HepG2 (cell line): Measurements from ENCODE around the gene WEE1. TPM values are rescaled to one million over a fixed set of nuclear protein-coding genes. Genes with fewer than 3 reads are reported as not detected.

Experiments
- GPN1 ChIP-seq: sonication (generic); formaldehyde crosslinking; IDR thresholded peaks from 2 replicates; pipeline ENCODE4 v1.5.1; 2020; ENCODE audit warnings: missing genetic modification reagents, borderline replicate concordance
- KLF16 ChIP-seq, 2 experiments: sonication (generic) in 1 of 2; formaldehyde crosslinking in 1 of 2; IDR thresholded peaks; 2 replicates each; pipeline versions ENCODE4 v1.6.1 to v1.8.0; 2016 to 2023; ENCODE audit warnings: missing genetic modification reagents in 2 of 2, missing compliant biosample characterization in 1 of 2
- LCORL ChIP-seq, 2 experiments: fragments of 450-650 bp in 1 of 2; sonication (generic) in 1 of 2; formaldehyde crosslinking in 1 of 2; IDR thresholded peaks; 2 replicates each; pipeline versions ENCODE4 v1.5.0 to v1.6.1; 2017 to 2020; ENCODE audit warnings: antibody characterized with exemption in 1 of 2, missing genetic modification reagents in 1 of 2
- PRMT3 ChIP-seq: sonication (generic); formaldehyde crosslinking; IDR thresholded peaks from 2 replicates; pipeline ENCODE4 v1.8.1; 2022; ENCODE audit warnings: low read depth, mild to moderate bottlenecking, moderate library complexity, missing genetic modification reagents, borderline replicate concordance
- TBX3 ChIP-seq: fragments of 450-650 bp; IDR thresholded peaks from 2 replicates; pipeline ENCODE4 v1.6.1; 2017; ENCODE audit warnings: antibody characterized with exemption, mild to moderate bottlenecking, inconsistent platforms, borderline replicate concordance
- TOPORS ChIP-seq: sonication (generic); formaldehyde crosslinking; IDR thresholded peaks from 2 replicates; pipeline ENCODE4 v1.8.0; 2023; ENCODE audit warnings: mild to moderate bottlenecking, missing genetic modification reagents
- ZNF121 ChIP-seq: sonication (generic); formaldehyde crosslinking; IDR thresholded peaks from 2 replicates; pipeline ENCODE4 v1.5.0; 2020; ENCODE audit warnings: mild to moderate bottlenecking, missing genetic modification reagents
- ZNF557 ChIP-seq: sonication (generic); formaldehyde crosslinking; IDR thresholded peaks from 2 replicates; pipeline ENCODE4 v1.4.0; 2020; ENCODE audit warnings: missing genetic modification reagents
- ZSCAN31 ChIP-seq: sonication (generic); formaldehyde crosslinking; IDR thresholded peaks from 2 replicates; pipeline ENCODE4 v1.5.0; 2020; ENCODE audit warnings: low read depth, mild to moderate bottlenecking, missing genetic modification reagents
- polyA plus RNA-seq, 8 experiments: library from polyadenylated mRNA; depleted of rRNA in 3 of 8; stranded (reverse) in 7 of 8; unstranded in 1 of 8; fragments of >200 nt; fragmentation: Illumina TruSeq in 4 of 8; extraction: Trizol in 4 of 8; gene quantifications; 2 replicates each; pipeline versions ENCODE4 v1.2.1 to v1.2.3, GENCODE V29; 2011 to 2016; ENCODE audit warnings: low read depth in 4 of 8, missing spikeins in 1 of 8, mixed read lengths in 1 of 8; ENCODE audit not compliant: insufficient read depth in 1 of 8
- total RNA-seq, 5 experiments: library from RNA; depleted of rRNA; stranded (reverse); fragments of >200 nt; fragmentation: Illumina TruSeq; extraction: Trizol; gene quantifications; 2 replicates each; pipeline ENCODE4 v1.2.3, GENCODE V29; 2016; ENCODE audit warnings: low read depth in 1 of 5
- TF ChIP-seq, protein P1 (sequence below): sonication (generic); formaldehyde crosslinking; IDR thresholded peaks from 2 replicates; pipeline ENCODE4 v1.4.0; 2020; ENCODE audit warnings: missing genetic modification reagents, borderline replicate concordance
- TF ChIP-seq, protein P2 (sequence below): sonication (generic); formaldehyde crosslinking; IDR thresholded peaks from 2 replicates; pipeline ENCODE4 v1.8.0; 2022; ENCODE audit warnings: missing genetic modification reagents, mild to moderate bottlenecking, borderline replicate concordance
- TF ChIP-seq, protein P3 (sequence below): sonication (generic); formaldehyde crosslinking; IDR thresholded peaks from 2 replicates; pipeline ENCODE4 v1.4.0; 2020; ENCODE audit warnings: missing genetic modification reagents; ENCODE audit errors: not compliant biosample characterization
- TF ChIP-seq, protein P4 (sequence below): sonication (generic); formaldehyde crosslinking; IDR thresholded peaks from 2 replicates; pipeline ENCODE4; 2020; ENCODE audit warnings: missing genetic modification reagents, mild to moderate bottlenecking, borderline replicate concordance
- TF ChIP-seq, protein P5 (sequence below): sonication (generic); formaldehyde crosslinking; IDR thresholded peaks from 2 replicates; pipeline ENCODE4 v1.5.1; 2020; ENCODE audit warnings: mild to moderate bottlenecking, missing genetic modification reagents, moderate library complexity

WEE1 gene
- total and polyA plus RNA-seq, 2 of the 13 experiments (the other 11 are each of a cell fraction or from before 2014, with no cell fraction given), result 31.4 to 63.7 TPM

DNA sequence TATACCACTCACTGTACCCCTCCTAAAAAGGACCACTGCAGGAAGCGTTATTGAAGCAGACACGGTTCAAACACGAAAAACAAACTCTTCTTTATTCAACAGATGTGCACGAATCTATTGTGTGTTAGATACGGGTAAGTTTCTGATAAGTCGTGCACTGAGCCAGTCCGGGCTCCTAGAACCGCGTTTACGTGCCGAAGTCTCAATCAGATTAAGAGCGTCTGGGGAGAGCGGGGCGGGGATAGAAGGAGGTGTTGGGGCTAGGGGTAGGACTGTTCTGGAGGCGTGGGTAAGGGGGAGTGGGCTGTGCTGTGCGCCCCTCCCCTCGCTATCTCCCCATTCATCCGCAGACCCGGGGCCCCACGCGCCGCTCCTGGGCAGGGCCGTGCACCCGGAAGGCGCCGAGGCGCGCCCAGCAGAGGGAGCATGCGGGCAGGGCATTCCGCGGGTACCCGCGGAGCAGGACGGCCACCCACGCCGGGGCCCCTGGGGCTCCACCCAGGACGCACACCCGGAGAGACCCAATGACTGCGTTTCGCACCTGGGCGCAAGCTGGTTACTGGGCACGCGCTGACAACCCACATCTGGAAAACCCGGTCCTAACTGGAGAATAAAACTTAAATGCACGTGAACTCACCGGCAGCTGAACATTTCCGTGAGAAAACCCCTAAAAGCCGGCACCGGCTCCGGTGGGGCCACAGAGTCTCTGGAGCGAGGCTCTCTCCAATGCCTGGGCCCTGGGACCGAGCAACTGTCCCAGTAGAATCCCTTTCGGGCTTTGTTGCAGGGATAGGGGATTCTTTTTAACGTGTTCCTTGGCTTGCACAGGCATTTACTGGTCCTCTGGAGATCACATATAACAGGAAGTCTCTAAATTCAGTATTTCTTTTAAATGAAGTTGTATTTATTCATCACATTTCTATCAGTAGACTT is 40.6 kb downstream of the WEE1 start (continued):
- TF ChIP-seq, protein P1, sequence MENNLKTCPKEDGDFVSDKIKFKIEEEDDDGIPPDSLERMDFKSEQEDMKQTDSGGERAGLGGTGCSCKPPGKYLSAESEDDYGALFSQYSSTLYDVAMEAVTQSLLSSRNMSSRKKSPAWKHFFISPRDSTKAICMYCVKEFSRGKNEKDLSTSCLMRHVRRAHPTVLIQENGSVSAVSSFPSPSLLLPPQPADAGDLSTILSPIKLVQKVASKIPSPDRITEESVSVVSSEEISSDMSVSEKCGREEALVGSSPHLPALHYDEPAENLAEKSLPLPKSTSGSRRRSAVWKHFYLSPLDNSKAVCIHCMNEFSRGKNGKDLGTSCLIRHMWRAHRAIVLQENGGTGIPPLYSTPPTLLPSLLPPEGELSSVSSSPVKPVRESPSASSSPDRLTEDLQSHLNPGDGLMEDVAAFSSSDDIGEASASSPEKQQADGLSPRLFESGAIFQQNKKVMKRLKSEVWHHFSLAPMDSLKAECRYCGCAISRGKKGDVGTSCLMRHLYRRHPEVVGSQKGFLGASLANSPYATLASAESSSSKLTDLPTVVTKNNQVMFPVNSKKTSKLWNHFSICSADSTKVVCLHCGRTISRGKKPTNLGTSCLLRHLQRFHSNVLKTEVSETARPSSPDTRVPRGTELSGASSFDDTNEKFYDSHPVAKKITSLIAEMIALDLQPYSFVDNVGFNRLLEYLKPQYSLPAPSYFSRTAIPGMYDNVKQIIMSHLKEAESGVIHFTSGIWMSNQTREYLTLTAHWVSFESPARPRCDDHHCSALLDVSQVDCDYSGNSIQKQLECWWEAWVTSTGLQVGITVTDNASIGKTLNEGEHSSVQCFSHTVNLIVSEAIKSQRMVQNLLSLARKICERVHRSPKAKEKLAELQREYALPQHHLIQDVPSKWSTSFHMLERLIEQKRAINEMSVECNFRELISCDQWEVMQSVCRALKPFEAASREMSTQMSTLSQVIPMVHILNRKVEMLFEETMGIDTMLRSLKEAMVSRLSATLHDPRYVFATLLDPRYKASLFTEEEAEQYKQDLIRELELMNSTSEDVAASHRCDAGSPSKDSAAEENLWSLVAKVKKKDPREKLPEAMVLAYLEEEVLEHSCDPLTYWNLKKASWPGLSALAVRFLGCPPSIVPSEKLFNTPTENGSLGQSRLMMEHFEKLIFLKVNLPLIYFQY (CRISPR knock-in tag), result peak; percentile 49; the same call in 1 of the 2 replicates
- TF ChIP-seq, protein P2, sequence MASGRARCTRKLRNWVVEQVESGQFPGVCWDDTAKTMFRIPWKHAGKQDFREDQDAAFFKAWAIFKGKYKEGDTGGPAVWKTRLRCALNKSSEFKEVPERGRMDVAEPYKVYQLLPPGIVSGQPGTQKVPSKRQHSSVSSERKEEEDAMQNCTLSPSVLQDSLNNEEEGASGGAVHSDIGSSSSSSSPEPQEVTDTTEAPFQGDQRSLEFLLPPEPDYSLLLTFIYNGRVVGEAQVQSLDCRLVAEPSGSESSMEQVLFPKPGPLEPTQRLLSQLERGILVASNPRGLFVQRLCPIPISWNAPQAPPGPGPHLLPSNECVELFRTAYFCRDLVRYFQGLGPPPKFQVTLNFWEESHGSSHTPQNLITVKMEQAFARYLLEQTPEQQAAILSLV, result peak; percentile 14; the same call in 1 of the 2 replicates
- TF ChIP-seq, protein P3, sequence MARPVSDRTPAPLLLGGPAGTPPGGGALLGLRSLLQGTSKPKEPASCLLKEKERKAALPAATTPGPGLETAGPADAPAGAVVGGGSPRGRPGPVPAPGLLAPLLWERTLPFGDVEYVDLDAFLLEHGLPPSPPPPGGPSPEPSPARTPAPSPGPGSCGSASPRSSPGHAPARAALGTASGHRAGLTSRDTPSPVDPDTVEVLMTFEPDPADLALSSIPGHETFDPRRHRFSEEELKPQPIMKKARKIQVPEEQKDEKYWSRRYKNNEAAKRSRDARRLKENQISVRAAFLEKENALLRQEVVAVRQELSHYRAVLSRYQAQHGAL, result peak; percentile 50
- TF ChIP-seq PRMT3, result 0 out of 2 replicates have a peak, but pooled peaks have one; percentile 48
- TF ChIP-seq ZNF557, result peak; percentile 34; the same call in 1 of the 2 replicates
- no peak for TF ChIP-seq GPN1 (CRISPR knock-in tag)
- no peak for TF ChIP-seq TBX3
- TF ChIP-seq LCORL (IDR thresholded peaks at IDR 0.05), result no peak
- TF ChIP-seq LCORL (CRISPR knock-in tag; IDR thresholded peaks at IDR 0.05), result peak; percentile 88
- peak; percentile 44; the same call in 1 of the 2 replicates for TF ChIP-seq ZSCAN31 (CRISPR knock-in tag)
- TF ChIP-seq ZNF121 (CRISPR knock-in tag), result peak; percentile 42; the same call in 1 of the 2 replicates
- TF ChIP-seq KLF16 (CRISPR knock-in tag; IDR thresholded peaks at IDR 0.05), result peak in 1 of 2 experiments; percentile 46; a peak in 1 of 4 replicates
- TF ChIP-seq, protein P4, sequence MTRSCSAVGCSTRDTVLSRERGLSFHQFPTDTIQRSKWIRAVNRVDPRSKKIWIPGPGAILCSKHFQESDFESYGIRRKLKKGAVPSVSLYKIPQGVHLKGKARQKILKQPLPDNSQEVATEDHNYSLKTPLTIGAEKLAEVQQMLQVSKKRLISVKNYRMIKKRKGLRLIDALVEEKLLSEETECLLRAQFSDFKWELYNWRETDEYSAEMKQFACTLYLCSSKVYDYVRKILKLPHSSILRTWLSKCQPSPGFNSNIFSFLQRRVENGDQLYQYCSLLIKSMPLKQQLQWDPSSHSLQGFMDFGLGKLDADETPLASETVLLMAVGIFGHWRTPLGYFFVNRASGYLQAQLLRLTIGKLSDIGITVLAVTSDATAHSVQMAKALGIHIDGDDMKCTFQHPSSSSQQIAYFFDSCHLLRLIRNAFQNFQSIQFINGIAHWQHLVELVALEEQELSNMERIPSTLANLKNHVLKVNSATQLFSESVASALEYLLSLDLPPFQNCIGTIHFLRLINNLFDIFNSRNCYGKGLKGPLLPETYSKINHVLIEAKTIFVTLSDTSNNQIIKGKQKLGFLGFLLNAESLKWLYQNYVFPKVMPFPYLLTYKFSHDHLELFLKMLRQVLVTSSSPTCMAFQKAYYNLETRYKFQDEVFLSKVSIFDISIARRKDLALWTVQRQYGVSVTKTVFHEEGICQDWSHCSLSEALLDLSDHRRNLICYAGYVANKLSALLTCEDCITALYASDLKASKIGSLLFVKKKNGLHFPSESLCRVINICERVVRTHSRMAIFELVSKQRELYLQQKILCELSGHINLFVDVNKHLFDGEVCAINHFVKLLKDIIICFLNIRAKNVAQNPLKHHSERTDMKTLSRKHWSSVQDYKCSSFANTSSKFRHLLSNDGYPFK, result peak; percentile 48; the same call in 1 of the 2 replicates
- TF ChIP-seq, protein P5, sequence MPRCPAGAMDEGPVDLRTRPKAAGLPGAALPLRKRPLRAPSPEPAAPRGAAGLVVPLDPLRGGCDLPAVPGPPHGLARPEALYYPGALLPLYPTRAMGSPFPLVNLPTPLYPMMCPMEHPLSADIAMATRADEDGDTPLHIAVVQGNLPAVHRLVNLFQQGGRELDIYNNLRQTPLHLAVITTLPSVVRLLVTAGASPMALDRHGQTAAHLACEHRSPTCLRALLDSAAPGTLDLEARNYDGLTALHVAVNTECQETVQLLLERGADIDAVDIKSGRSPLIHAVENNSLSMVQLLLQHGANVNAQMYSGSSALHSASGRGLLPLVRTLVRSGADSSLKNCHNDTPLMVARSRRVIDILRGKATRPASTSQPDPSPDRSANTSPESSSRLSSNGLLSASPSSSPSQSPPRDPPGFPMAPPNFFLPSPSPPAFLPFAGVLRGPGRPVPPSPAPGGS (CRISPR knock-in tag), result no peak
- TF ChIP-seq TOPORS (CRISPR knock-in tag), result no peak
